Activated CD4-positive, CD25-positive, alpha-beta regulatory T cell treated with anti-CD3 and anti-CD28 coated beads, Interleukin-2, amount 50 U/mL, for 16 hours (primary cell): Measurements from ENCODE around the gene SEPHS2.
A peak's percentile ranks its signal among the peaks of the same experiment; 100 is the strongest.
"Not testable (repeated sequence)": the region's sequence is repeated elsewhere in the genome, so short reads cannot be mapped to it uniquely, and the experiment has no call there.

Experiments used
- DNase-seq: peaks from one replicate; pipeline ENCODE4 v3.0.0-alpha.2; 2020; ENCODE audit warnings: low read depth, low spot score

SEPHS2 gene

GRCh38 chr16:30445408-30446202, at the start of gene SEPHS2:
TSS of gene SEPHS2 (minus strand) at chr16:30445874. CDS start at chr16:30445727, 147 bp downstream.
- DNase-seq: peak; percentile 86

- no peak for DNase-seq
Observed at GRCh38 chr16:30494709-30495108, 49.0 kb upstream of the SEPHS2 start.

GRCh38 chr16:30493941-30494488, 48.3 kb upstream of the SEPHS2 start:
- DNase-seq: no peak

- no peak for DNase-seq
Observed at GRCh38 chr16:30491744-30492308, 46.2 kb upstream of the SEPHS2 start.

- no peak for DNase-seq
Observed at GRCh38 chr16:30491229-30491628, 45.6 kb upstream of the SEPHS2 start.

- no peak for DNase-seq
Observed at GRCh38 chr16:30490210-30490609, 44.5 kb upstream of the SEPHS2 start.

- no peak for DNase-seq
Observed at GRCh38 chr16:30488764-30489605, 43.3 kb upstream of the SEPHS2 start.

- DNase-seq: no peak
Observed at GRCh38 chr16:30485818-30486436, 40.3 kb upstream of the SEPHS2 start.

- no peak for DNase-seq
Observed at GRCh38 chr16:30484887-30485286, 39.2 kb upstream of the SEPHS2 start.

GRCh38 chr16:30482366-30482765, 36.7 kb upstream of the SEPHS2 start:
- no peak for DNase-seq

GRCh38 chr16:30481381-30481780, 35.7 kb upstream of the SEPHS2 start:
- DNase-seq: no peak

- no peak for DNase-seq
Observed at GRCh38 chr16:30478766-30479478, 33.2 kb upstream of the SEPHS2 start.

- DNase-seq: not testable (repeated sequence)
Observed at GRCh38 chr16:30477773-30478172, 32.1 kb upstream of the SEPHS2 start.

GRCh38 chr16:30476991-30477390, 31.3 kb upstream of the SEPHS2 start:
- no peak for DNase-seq

GRCh38 chr16:30474684-30475083, 29.0 kb upstream of the SEPHS2 start:
- no peak for DNase-seq

- no peak for DNase-seq
Observed at GRCh38 chr16:30474074-30474452, 28.4 kb upstream of the SEPHS2 start.

- peak; percentile 41 for DNase-seq
Observed at GRCh38 chr16:30473231-30474073, 27.8 kb upstream of the SEPHS2 start.

- peak; percentile 69 for DNase-seq
Observed at GRCh38 chr16:30472328-30472942, 26.8 kb upstream of the SEPHS2 start, which contains the start of gene ITGAL. TSS of gene ITGAL (plus strand) at chr16:30472742. CDS start at chr16:30472838, 96 bp downstream.

- no peak for DNase-seq
Observed at GRCh38 chr16:30470632-30470995, 24.9 kb upstream of the SEPHS2 start.

GRCh38 chr16:30470170-30470512, 24.5 kb upstream of the SEPHS2 start:
- DNase-seq: no peak
